Measurements from ENCODE around the gene CBFA2T3.

CBFA2T3 gene

GRCh38 chr16:88973007-88973410 is 4.0 kb downstream of the CBFA2T3 start:
- no peak overlapping the region for H3K4me3 ChIP-seq (replicated peaks; ENCODE audit: low read depth, low read length)
- DNase-seq (ENCODE audit: extremely low read depth, low read depth), result no peak
- TF ChIP-seq, protein P1, sequence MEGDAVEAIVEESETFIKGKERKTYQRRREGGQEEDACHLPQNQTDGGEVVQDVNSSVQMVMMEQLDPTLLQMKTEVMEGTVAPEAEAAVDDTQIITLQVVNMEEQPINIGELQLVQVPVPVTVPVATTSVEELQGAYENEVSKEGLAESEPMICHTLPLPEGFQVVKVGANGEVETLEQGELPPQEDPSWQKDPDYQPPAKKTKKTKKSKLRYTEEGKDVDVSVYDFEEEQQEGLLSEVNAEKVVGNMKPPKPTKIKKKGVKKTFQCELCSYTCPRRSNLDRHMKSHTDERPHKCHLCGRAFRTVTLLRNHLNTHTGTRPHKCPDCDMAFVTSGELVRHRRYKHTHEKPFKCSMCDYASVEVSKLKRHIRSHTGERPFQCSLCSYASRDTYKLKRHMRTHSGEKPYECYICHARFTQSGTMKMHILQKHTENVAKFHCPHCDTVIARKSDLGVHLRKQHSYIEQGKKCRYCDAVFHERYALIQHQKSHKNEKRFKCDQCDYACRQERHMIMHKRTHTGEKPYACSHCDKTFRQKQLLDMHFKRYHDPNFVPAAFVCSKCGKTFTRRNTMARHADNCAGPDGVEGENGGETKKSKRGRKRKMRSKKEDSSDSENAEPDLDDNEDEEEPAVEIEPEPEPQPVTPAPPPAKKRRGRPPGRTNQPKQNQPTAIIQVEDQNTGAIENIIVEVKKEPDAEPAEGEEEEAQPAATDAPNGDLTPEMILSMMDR (IDR thresholded peaks at IDR 0.05; ENCODE audit: low read depth, low read length, missing control alignments), result no peak

- H3K4me3 ChIP-seq (replicated peaks; ENCODE audit: low read depth, low read length), result no peak overlapping the region
- DNase-seq (ENCODE audit: extremely low read depth, low read depth), result no peak
- TF ChIP-seq, protein P1 (IDR thresholded peaks at IDR 0.05; ENCODE audit: low read depth, low read length, missing control alignments), result no peak
These were observed 4.7 kb downstream of the CBFA2T3 start for GRCh38 chr16:88972349-88972748.

DNA sequence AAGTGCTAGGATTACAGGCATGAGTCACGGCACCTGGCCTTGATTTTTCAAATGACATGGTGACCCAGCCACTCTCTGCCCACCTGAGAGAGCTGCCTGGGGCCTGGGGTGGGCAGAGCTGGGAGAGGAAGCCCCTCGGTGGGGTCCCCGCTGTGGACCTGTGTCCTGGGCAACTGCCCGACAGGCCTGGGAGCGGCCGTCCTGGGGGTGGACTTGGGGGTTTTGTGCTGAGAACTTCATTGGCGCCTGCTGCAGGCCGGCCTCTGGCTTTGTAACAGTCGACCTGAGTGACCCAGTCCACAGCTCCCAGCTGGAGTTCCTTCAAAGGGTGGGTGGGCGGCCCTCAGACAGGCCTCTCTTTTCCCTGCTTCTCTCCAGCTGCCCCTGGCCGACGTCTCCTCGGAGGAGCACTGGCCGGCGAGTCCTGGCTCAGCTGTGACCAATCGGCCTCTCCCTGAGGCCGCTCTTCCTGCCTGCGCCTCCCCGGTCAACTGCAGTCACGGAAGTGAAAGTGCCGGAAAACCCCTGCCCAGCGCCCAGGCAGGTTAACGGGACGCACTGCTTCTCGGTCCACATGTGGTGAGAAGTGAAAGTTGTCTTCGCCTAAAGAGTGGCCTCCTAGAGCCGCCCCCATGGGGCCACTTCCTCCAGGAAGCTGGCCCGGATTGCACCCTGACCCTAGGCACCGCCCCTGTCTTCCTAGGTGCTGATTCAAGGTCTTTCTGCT is 5.5 kb downstream of the CBFA2T3 start:
- no peak overlapping the region for H3K4me3 ChIP-seq (replicated peaks; ENCODE audit: low read depth, low read length)
- TF ChIP-seq, protein P1 (IDR thresholded peaks at IDR 0.05; ENCODE audit: low read depth, low read length, missing control alignments), result no peak
- no peak for DNase-seq (ENCODE audit: extremely low read depth, low read depth)

- TF ChIP-seq, protein P1 (IDR thresholded peaks at IDR 0.05; ENCODE audit: low read depth, low read length, missing control alignments), result no peak
- DNase-seq (ENCODE audit: extremely low read depth, low read depth), result no peak
- no peak overlapping the region for H3K4me3 ChIP-seq (replicated peaks; ENCODE audit: low read depth, low read length)
These were observed 6.4 kb downstream of the CBFA2T3 start for GRCh38 chr16:88970539-88971065.

DNA sequence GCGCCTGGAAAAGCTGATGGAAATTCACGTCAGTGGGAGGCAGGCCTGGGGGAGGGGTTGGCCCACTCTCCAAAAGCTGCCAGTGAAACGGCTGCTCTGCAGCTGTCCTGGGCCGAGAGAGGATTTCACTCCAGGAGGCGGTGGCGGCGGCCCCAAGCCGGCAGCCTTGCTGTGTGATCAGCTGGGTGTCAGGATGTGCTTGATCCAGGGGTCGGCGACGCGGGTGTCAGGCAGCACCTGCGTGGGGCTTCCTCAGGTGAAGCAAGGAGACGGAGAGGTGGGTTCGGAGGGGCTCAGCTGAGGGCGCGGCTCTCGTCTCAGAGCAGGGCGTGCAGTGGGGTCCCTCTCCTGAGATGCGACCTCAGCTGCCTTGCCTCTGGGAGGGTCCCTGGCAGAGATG is 7.0 kb downstream of the CBFA2T3 start:
- no peak overlapping the region for H3K4me3 ChIP-seq (replicated peaks; ENCODE audit: low read depth, low read length)
- TF ChIP-seq, protein P1 (IDR thresholded peaks at IDR 0.05; ENCODE audit: low read depth, low read length, missing control alignments), result no peak
- DNase-seq (ENCODE audit: extremely low read depth, low read depth), result no peak

- TF ChIP-seq, protein P1 (IDR thresholded peaks at IDR 0.05; ENCODE audit: low read depth, low read length, missing control alignments), result no peak
- H3K4me3 ChIP-seq (replicated peaks; ENCODE audit: low read depth, low read length), result no peak overlapping the region
- DNase-seq (ENCODE audit: extremely low read depth, low read depth), result no peak
These were observed 7.6 kb downstream of the CBFA2T3 start for GRCh38 chr16:88969361-88969831.

Data from HFF-Myc (cell line).